ENCODE measurements around the gene PRRC2B.
A peak's percentile ranks its signal among the peaks of the same experiment; 100 is the strongest.
"Not testable (repeated sequence)": the region's sequence is repeated elsewhere in the genome, so short reads cannot be mapped to it uniquely, and the experiment has no call there.

Gene PRRC2B

DNA sequence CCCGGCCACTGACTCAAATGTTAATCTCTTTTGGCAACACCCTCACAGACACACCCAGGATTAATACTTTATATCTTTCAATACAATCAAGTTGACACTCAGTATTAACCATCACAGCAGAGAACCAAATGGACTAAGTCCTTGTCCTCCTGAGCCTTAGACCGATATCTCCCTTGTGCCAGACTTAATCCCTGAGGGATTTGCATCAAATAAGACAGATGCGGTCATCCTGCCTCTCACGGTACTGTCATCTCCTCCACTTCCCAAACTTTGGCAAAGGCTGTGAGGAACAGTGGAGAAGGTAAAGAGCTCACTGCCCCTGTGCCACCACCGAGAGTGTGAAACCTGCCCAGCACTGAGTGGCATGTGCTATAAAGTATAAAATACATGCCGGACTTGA is 6.5 kb upstream of the PRRC2B start:
- DNase-seq = no peak

DNA sequence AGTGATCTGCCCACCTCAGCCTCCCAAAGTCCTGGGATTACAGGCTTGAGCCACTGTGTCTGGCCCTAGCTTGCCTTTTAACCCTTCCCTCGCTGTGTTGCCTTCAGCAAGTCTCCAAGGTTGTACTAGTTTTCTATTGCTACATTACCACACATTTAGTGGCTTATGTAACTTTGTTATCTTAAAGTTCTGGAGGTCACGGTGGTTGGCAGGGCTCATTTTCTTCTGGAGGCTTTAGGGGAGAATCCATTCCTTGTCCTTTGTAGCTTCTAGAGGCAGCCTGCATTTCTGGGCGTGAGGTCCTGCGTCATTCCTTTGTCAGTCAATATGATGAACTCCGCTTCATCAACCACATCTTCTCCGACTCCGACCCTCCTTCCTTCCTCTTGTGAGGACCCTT is 2.9 kb upstream of the PRRC2B start:
- DNase-seq = no peak

DNA sequence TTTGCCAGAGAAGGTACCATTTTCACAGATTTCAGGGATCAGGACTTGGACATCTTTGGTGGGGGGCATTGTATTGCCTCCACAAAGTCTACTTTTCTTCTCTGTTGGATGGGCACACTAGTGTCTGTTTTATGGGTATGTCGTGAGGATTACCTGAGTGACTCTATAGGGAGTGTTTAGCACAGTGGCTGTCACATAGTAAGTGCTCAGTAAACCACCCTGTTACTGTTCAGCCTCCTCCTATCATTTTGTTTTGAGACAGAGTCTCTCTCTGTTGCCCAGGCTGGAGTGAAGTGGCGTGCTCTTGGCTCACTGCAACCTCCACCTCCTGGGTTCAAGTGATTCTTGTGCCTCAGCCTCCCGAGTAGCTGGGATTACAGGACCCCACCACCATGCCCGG is 2.4 kb upstream of the PRRC2B start:
- no peak for DNase-seq

DNA sequence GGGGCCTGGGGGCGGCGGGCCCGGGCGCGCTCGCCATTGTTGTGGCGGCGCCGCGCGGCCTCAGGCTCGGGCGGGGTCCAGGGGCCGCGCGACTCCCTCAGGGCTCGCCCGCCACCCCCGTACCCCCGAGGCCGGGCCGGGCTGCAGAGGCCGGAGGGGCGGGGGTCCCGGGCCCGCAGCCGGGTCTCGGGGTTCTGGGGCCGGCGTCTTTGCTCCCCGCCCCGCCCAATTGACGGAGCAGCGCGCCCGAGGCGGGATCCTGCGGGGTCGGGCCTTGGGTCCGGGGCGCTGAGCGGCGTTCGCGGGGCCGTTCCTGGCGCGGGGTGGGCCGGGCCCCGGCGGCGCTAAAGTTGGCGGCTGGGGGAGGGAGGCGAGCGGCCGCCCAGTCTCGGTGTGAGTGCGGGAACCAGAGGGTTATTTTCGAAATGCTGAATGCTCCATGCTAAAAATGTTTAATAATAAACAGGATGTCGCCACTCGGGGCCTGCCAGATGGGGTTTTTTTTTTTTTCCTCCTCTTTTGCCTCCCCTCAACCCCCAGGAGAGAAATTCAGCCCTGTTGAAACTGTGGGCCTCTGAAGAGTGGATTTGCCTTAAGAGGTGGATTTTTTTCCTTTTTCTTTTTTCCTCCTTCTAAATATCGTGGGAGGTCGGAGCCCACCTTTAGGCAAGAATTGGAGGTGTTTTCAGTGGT is 724 bp downstream of the PRRC2B start:
- DNase-seq = no peak

DNA sequence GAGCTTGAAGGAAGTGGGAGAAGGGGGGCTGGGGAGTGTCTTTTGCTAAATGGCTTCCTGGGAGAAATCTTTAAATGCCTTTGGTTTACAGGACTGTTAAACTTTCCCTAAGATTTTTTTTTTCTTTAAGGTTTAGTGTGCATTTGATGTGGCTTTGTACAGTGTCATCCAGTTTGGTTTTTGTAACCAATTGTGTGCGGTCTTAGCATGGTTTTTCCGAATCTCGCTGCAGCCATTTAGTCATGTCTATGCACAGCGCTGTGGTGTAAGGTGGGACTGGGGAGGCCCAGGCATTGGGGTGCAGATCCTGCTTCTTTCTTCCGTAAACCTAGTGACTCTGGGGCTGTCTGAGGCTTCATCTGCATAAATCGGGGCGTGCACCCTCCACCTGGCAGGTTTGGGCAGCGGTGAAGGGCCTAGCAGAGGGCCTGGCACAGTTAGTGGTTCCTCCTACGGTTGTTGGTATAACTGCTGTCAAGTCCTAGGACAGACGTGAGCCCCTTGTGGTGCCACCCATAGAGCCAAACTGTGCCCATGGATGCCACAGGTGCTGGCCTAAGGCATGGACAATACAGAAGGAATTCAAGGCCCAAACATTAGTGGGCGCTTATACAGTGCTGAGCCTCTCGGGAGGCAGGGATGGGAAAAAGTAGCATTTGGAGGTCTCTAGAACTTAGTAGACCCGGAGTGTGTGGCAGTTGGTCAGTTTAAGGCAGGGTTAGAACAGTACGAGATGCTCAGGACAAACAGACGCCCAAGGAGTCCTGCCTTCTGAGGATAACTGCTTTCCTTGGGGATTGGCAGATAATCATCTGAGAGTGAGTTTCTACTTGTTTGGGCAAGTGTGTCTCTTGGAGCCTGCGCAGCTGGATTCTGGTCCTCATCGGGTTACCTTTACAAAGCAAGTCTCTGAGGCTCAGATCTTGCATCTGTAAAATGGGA is 1.5 kb downstream of the PRRC2B start:
- DNase-seq = peak; percentile 78

DNA sequence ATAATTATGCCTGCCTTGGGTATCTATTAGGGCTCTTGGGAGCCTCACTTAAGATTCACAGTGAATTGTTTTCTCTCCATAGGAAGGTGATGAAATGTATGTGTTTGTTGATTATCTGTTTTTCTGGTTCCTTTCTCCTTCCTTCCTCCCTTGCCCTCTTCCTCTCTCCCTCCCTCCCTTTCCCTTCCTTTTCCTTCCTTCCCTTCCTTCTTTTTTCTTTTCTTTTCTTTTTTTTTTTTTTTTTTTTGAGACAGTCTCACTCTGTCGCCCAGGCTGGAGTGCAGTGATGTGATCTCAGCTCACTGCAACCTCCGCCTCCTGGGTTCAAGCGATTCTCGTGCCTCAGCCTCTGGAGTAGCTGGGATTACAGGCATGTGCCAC is 2.2 kb downstream of the PRRC2B start:
- DNase-seq = not testable (repeated sequence)

DNA sequence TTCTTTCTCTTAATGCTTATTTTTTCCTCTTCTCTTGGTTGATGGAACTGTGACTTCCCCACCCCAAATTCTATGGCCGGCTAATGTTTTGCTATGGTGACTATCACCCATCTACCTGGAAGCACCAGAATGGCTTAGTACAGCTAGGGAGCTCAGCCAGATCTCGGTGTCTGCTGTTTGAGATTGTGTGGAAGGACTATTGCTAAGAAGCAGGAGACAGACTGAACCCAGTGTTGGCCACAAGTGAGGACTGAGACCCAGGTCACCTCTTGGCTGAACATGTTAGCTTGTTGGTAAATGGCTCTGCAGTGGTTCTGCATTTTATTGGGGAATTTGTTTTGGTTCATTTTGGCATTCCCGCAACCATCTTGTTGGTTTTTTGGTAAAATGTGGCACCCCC is 2.7 kb downstream of the PRRC2B start:
- no peak for DNase-seq

DNA sequence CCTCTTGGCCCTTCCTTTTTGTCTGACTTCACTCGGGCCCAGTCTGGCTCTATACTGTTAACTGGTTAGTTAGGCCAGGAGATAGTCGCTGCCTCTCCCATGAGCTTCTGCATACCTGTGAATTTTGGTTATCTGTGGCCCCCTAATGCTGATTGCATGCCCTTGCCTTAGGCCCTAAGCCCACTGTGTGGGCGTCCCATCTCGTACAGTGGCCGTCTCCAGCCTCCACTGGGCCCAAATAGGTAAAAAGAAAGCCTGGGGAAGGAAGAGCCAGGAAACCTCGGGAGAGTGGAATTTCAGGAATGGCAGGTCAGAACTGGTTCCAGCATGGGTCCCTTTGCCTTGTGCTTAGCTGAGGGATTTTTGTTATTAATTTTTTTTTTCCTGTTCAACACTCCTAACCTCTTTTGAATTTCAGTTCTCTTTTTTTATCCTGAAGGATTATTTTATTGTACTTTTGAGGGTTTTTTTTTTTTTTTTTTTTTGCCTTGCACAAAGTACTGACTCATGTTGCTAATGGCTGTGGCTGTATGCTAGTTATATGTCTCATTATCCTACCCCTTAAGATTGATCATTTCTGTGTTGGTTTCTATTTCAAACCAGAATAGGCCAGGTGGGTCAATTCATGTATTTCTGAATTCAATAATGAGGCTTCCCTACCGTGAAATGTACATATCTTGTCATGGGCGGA is 3.4 kb downstream of the PRRC2B start:
- no peak for DNase-seq

DNA sequence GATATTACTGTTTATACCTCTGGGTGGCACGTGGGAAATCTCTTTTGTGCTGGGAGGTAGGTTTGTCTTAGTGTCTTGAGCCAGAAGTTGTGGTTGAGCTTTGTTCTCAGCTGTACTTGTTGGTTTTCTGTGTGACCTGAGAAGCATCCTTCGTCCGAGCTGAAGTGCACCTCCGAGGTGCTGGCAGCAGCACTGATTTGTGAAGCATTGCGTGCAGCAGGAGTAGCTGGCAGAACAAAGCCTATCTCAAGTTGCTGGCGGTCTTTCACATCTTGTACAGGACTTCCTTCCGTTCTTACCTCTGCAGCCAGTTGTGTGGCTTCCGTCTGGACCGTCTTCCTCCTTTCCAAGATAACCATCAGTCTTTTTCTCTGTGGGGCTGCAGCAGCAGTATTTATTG is 4.3 kb downstream of the PRRC2B start:
- DNase-seq = peak; percentile 90

DNA sequence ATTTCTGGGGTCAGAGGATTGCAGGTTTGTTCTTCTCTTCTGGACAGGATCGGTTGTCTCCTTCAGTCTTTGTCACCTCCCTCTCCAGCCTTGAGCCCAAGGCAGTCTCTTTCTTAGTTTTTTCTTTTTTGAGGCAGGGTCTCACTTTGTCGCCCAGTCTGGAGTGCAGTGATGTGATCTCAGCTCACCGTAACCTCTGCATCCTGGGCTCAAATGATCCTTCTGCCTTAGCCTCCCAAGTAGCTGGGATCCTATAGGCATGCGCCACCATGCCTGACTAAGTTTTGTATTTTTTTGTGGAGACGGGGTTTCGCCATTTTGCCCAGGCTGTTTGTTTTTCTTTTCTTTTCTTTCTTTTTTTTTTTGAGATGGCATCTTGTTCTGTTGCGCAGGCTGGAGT is 6.1 kb downstream of the PRRC2B start:
- no peak for DNase-seq

DNA sequence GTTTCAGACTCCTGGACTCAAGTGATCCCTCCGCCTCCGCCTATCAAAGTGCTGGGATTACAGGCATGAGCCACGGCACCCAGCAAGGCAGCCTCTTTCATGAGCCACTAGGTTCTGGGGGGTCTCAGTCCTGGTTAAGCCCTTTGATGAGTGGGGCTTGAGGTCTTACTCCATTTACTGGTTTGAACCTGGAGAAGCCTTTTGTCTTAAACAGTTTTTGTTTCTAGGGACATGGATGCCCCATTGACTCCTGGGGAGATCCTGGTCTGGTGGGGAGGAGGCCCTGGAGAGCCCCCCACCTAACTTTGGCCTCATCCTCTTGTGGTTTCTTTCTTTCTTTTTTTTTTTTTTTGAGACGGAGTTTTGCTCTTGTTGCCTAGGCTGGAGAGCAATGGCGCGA is 6.7 kb downstream of the PRRC2B start:
- no peak for DNase-seq

DNA sequence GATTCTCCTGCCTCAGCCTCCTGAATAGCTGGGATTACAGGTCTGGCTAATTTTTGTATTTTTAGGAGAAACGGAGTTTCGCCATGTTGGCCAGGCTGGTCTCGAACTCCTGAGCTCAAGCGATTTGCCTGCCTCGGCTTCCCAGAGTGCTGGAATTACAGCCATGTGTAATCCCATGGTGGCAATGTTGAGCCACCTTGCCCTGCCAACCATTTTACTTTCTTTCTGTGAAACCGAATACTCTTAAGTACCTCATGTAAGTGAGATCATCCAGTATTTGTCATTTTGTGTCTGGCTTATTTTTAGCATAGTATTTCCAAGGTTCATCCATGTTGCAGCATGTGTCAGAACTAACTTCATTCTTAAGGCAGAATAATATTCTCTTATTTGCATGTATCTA is 8.2 kb downstream of the PRRC2B start:
- no peak for DNase-seq

DNA sequence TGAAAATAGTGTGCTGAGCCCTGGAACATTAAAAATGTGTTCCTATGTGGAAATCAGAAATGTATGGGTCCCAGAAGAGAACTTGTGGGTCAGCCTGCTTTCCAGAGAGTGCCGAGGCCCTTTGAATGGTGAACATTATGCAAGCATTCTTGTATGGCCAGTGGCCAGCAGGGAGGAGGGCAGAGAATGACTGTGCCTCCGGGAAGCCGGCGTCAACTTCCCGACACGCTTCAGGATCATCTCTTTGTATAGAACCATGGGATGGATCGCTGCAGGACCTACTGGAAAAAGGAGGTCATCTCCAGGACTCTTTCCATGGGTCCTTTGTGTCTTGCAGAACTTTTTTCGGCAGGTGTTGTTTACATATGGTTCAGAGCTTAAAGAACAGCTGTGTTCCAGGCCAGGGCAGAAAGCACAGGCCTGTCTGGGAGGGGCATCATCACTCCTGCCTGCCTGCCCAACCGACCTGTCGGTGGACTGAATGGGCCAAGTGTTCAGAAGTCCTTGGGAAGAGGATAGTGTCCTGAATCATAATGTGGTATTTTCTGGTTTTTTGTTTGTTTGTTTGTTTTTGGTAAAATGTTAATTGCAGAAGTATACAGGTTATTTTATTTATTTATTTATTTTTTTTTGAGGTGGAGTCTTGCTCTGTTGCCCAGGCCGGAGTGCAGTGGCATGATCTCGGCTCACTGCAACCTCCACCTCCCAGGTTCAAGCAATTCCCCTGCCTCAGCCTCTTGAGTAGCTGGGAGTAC is 9.0 kb downstream of the PRRC2B start:
- no peak for DNase-seq

DNA sequence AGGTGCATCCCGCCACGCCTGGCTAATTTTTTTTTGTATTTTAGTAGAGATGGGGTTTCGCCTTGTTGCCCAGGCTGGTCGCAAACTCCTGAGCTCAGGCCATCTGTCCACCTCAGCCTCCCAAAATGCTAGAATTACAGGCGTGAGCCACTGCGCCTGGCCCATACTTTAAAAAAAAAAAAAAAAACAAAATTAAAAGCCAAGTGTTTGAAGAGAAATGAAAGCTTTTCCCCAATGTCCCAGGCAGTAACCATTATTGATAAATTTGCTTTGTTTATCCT is 9.5 kb downstream of the PRRC2B start:
- DNase-seq = no peak

DNA sequence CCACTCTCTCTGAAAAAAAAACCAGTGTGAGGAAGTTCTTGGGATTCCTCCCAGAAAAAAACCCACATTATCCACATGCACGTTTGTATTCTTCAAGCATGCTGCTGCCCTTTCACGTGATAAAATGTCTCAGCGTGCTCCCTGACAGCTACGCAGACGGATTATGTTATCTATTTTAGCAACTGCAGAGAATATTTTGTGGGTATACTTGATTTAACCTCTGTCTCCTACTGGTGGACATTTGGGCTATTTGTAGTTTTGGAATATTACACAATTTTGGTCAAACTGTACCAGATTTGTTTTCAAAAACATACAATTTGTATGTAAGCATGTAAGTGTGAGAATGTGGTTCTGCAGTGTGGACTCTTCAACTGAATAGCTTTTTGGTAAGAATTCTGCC is 10.7 kb downstream of the PRRC2B start:
- DNase-seq = no peak

DNA sequence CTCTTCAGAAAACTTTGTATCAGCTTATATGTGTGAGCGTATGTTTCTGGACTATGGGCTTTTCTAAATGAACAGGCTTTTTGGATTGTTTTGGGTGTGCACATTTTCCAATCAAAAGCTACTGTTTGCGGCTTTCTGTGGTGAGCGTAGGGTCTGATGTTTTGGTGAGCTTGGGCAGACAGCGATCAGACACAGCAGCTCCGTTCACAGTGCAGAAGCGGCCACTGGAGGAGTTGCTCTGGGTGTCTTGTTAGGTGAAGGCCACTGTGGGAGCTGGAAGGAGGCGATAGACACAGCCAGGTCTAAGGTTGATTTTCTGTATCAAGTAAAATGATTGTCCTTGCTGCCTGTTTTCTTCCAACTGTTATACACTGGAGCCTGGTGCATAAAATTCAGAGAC is 11.1 kb downstream of the PRRC2B start:
- DNase-seq = no peak

DNA sequence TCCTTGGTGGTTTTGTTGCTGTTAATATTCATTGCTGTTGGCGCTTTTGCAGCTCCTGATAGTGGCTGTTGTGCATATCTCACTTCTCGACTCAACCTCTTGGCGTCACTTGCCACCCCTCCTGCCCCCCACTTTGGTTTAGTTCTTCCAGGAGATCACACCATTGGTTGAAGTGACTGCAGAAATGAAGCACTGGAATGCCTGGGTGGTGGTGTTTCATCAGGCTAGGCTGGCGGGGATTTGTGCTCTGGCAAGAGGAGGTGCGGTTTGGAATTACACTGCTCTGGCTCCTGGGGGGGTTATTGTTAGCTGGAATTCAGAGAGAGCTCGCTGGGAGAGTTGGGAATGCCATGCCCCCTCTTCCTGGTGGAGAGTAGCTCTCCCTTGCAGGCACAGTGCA is 11.5 kb downstream of the PRRC2B start:
- DNase-seq = no peak

DNA sequence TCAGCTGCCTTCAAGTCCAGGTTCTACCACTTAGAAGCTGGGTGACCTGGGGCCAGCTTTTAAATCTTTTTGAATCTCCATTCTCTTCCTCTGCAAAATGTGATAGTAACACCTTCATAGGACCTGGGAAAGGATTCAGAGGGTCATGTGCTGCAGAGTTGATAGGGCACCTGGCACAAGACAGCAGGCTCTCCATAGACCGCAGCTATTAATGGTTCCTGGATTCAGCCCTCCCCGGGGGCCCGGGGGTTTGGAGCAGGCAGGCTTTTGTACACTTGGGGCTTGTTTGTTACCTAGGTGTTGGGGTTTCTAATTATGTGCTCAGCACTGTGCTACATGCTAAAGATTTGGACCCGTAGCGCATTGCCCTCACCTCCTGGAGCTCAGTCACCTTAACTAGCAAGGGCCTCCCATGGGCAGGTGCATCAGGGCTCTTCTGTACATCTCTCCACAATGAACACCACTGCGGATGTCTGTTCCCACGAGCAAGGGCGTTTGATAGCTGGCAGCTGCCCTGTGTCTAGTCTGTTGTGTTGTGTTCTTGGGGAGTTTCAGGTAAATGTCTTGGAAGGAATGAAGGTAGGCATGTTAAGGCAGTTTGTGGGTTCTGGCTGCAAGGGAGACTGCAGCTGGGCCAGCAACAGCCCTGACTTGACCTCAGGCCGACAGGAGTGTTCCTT is 12.1 kb downstream of the PRRC2B start:
- no peak for DNase-seq

DNA sequence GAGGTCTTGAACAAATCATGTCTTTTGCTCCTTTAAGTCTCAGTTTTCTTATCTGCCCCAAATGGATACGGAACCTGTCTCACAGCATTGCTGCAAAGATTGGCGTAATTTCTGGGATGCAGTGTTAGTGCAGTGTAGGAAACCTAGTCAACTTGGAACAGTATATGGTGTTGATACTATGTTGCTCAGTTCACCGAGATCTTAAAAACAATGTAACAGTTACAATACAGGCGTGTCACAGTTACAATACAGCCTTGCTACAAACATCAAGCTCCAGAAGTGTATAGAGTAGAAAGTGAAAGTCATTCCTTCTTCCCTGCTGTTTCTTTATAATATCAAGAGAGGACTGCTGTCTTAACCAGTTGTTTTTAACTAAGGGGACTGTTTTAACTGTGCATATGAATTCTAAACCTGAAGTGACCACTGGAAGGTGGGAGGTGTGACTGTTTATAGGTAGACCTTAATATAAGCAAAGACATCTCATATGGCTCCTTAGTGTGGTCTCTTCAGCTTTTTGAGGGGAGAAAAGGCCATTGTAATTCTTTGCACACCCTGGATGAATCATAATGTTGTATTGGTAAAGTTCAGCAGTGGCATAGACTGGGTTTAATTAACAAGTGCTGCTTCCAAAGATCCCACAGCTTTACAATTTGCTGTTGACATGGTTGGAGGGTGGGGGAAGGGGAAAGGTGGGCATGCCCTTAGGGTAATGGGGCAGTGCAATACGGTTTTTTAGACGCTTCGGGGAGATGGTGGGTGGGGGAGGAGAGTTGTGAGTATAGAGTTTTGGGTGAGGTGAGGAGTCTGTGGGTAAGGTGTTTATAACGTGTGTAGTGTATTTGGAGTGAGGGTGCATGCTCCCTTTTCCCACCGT is 12.9 kb downstream of the PRRC2B start:
- DNase-seq = no peak

DNA sequence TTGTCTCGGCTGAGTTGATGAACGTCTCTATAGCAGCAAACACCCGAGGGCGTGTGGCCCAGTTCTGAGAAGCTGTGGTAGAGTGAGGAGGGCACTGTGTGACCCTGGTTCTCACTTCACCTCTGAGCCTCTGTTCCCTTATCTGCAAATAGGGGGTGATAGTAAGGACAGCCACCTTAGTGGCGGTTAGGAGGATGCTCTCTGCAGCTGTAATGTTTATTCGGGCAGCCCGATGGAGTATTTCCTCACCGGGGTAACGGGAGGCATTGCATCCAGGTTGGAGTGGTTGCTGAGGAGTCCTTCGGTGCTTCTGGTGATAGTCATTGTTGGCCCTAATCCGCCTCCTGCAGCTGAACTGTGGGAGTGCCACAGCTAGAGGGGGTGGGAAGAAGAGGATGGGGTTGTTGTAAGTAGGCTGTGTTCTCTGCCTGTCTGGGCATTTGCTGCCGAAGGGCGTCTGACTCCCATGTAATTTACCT is 13.9 kb downstream of the PRRC2B start:
- no peak for DNase-seq

DNA sequence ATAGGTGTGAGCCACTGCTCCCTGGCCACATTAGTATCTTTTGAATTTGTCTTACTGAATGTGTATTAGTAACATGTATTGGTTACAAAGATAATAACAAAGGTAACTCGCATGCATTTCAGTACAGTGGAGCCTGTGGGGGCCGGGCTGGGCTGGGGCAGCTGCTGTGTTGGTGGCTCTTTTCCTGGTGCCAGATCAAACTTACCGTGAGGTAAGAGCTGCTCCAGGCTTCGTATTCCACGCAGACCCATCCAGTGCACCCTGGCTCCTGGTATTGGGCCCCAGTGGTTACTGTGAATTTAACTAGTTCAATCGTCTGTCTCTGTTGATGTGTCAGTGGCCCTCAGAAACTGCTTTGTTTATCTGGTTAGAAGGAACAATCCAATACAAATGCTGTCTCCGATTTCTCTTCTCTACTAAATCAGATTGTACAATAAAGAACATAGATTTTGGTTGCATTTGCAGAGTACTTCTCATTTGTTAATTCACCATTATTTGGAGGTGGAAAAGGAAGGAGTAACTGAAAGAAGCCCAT is 15.6 kb downstream of the PRRC2B start:
- DNase-seq = no peak
